ENCODE data around the gene RANBP9.

Gene RANBP9

DNA sequence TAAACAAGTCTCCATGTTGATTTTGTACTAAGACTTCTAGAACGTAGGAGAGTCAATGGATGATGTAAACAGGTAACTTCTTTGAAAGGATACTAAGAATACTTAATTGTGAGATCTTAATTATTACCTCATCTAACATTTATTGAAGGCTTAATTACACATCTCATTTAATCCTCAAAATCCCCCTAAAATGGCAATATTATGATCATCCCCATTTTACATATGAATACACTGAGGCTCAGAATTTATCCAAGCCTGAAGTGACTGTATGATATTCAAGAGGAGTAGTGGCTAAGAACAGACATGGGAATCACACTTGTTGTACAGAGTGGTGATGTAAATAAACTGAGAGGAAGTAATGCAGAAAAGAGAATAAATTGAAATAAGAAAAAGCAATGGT lies 73.6 kb downstream of the RANBP9 start:
- H3K18ac ChIP-seq (ENCODE audit: low read length) = no peak overlapping the region
- no peak overlapping the region for H2BK12ac ChIP-seq (ENCODE audit: low read length)
- no peaks in the 10 kb centered on the region for H3K27me3 ChIP-seq (ENCODE audit: control insufficient read depth in 3 of 3, insufficient read depth in 3 of 3, low read depth in 1 of 3, low read length in 3 of 3)
- no peak overlapping the region for H3K4ac ChIP-seq (ENCODE audit: low read length)
- no peak overlapping the region for H3K4me2 ChIP-seq (ENCODE audit: insufficient read depth, low read length, poor library complexity, severe bottlenecking)
- H2BK15ac ChIP-seq (ENCODE audit: low read length) = no peak overlapping the region
- no peaks in the 10 kb centered on the region for H3K79me1 ChIP-seq (ENCODE audit: low read depth, low read length)
- H3K9ac ChIP-seq (ENCODE audit: low read depth, low read length, poor library complexity) = no peak overlapping the region
- H2AFZ ChIP-seq (ENCODE audit: low read length) = no peak overlapping the region
- no peak overlapping the region for H4K91ac ChIP-seq (ENCODE audit: low read depth, low read length, poor library complexity)
- peaks cover 0 to 93% of the 10 kb centered on the region in 2 donors for H3K36me3 ChIP-seq (replicated peaks in 1 of 2; ENCODE audit: control insufficient read depth in 2 of 2, insufficient read depth in 2 of 2, low read length in 2 of 2)
- H3K4me1 ChIP-seq (ENCODE audit: control insufficient read depth in 2 of 2, insufficient read depth in 1 of 2, low read depth in 1 of 2, low read length in 2 of 2) = peaks cover 0 to 5% of the 10 kb centered on the region in 2 donors
- H2BK120ac ChIP-seq (ENCODE audit: low read depth, low read length) = no peak overlapping the region
- WGBS, 2 donors (ENCODE audit: extremely low coverage in 2 of 2, insufficient read length in 2 of 2, insufficient replicate concordance in 1 of 2) = no CpG with 5 or more reads among the region's 1 CpG
- no peak overlapping the region for H3K4me3 ChIP-seq (ENCODE audit: low read length in 2 of 2)
- H3K27ac ChIP-seq (replicated peaks; ENCODE audit: low read length) = no peak overlapping the region
- H2BK5ac ChIP-seq (ENCODE audit: low read length) = no peak overlapping the region
- no peak overlapping the region for H2AK5ac ChIP-seq (ENCODE audit: low read depth, low read length)
- no peaks in the 10 kb centered on the region for H3K9me3 ChIP-seq (replicated peaks in 1 of 2; ENCODE audit: control insufficient read depth in 2 of 2, insufficient read depth in 1 of 2, low read depth in 1 of 2, low read length in 2 of 2)
- H3K14ac ChIP-seq (ENCODE audit: low read length) = no peak overlapping the region
- H4K8ac ChIP-seq (ENCODE audit: low read depth, low read length) = no peak overlapping the region
- H3K23ac ChIP-seq (ENCODE audit: low read depth, low read length, poor library complexity) = no peak overlapping the region
- no peak for DNase-seq (ENCODE audit: low spot score)

DNA sequence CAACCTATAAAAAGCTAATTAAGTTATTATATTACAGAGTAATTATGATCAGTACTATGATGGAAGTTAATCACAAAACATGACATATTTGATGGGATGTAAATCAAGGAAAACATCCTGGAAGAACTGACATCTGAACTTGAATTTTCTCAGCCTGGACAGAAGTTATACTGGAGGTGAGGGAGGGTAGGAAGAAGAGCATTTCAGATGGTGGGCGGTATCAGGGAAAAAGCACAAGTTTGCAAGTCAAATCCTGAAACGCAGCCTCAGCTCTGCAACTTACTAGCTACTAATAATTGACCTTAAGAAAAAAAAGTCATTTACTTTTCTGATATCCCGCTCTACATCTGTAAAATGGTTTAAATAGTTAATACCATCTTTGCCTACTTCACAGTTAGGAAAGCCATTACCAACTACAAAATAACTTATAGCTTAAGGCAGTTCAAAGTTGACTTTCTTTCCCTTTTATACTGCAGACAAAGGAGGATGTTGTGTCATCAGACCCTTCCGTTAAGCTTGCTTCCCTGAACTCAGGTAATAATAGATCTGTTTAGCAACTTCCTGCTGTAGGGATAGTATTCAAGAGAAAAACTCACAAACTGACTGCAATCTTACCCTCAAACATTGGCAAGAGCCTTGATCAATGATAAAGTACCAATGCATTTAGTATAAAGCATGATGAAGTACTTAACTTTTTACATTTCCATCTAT lies 75.5 kb downstream of the RANBP9 start:
- Histone ChIP-seq H3K4me2 (ENCODE audit: insufficient read depth, low read length, poor library complexity, severe bottlenecking) (no peak overlapping the region), H3K23ac (ENCODE audit: low read depth, low read length, poor library complexity) (no peak overlapping the region), H2AK5ac (ENCODE audit: low read depth, low read length) (no peak overlapping the region), H2BK12ac (ENCODE audit: low read length) (no peak overlapping the region), H3K9ac (ENCODE audit: low read depth, low read length, poor library complexity) (no peak overlapping the region), H2BK5ac (ENCODE audit: low read length) (no peak overlapping the region), H3K4me1 (ENCODE audit: control insufficient read depth in 2 of 2, insufficient read depth in 1 of 2, low read depth in 1 of 2, low read length in 2 of 2) (peaks cover 0 to 5% of the 10 kb centered on the region in 2 donors), H3K18ac (ENCODE audit: low read length) (no peak overlapping the region), H2BK120ac (ENCODE audit: low read depth, low read length) (no peak overlapping the region), H3K4me3 (ENCODE audit: low read length in 2 of 2) (no peak overlapping the region), H4K91ac (ENCODE audit: low read depth, low read length, poor library complexity) (no peak overlapping the region), H3K79me1 (ENCODE audit: low read depth, low read length) (no peaks in the 10 kb centered on the region), H3K27me3 (ENCODE audit: control insufficient read depth in 3 of 3, insufficient read depth in 3 of 3, low read depth in 1 of 3, low read length in 3 of 3) (no peaks in the 10 kb centered on the region), H3K27ac (replicated peaks; ENCODE audit: low read length) (no peak overlapping the region), H2BK15ac (ENCODE audit: low read length) (no peak overlapping the region), H3K14ac (ENCODE audit: low read length) (no peak overlapping the region), H3K4ac (ENCODE audit: low read length) (no peak overlapping the region), H2AFZ (ENCODE audit: low read length) (no peak overlapping the region), H3K36me3 (replicated peaks in 1 of 2; ENCODE audit: control insufficient read depth in 2 of 2, insufficient read depth in 2 of 2, low read length in 2 of 2) (peaks cover 4 to 95% of the 10 kb centered on the region in 2 donors), H4K8ac (ENCODE audit: low read depth, low read length) (no peak overlapping the region), H3K9me3 (replicated peaks in 1 of 2; ENCODE audit: control insufficient read depth in 2 of 2, insufficient read depth in 1 of 2, low read depth in 1 of 2, low read length in 2 of 2) (no peaks in the 10 kb centered on the region)
- no CpG with 5 or more reads among the region's 4 CpGs for WGBS, 2 donors (ENCODE audit: extremely low coverage in 2 of 2, insufficient read length in 2 of 2, insufficient replicate concordance in 1 of 2)
- DNase-seq (ENCODE audit: low spot score) = no peak

DNA sequence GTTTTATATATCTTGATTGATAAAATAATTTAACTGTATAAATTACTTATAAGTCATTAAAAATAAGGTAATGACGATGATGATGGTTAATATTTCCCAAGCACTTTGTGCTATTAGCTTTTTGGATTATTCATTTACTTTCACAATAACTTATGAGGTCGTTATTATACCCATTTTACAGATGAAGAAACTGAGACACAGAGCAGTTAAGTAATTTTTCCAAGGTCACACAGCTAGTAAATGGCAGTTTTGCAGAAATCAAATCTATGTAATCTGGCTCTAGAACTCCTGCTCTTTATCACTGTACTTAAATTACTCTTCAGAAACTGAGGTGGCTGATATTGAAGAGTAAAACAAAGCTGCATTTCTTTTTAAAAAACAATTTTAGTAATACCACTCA lies 78.3 kb downstream of the RANBP9 start:
- Histone ChIP-seq H3K4me3 (ENCODE audit: low read length in 2 of 2) (no peak overlapping the region), H3K18ac (ENCODE audit: low read length) (no peak overlapping the region), H3K79me1 (ENCODE audit: low read depth, low read length) (no peaks in the 10 kb centered on the region), H2BK120ac (ENCODE audit: low read depth, low read length) (no peak overlapping the region), H2AFZ (ENCODE audit: low read length) (no peak overlapping the region), H3K14ac (ENCODE audit: low read length) (no peak overlapping the region), H4K91ac (ENCODE audit: low read depth, low read length, poor library complexity) (no peak overlapping the region), H3K9me3 (replicated peaks in 1 of 2; ENCODE audit: control insufficient read depth in 2 of 2, insufficient read depth in 1 of 2, low read depth in 1 of 2, low read length in 2 of 2) (no peaks in the 10 kb centered on the region), H3K23ac (ENCODE audit: low read depth, low read length, poor library complexity) (no peak overlapping the region), H2BK12ac (ENCODE audit: low read length) (no peak overlapping the region), H2BK5ac (ENCODE audit: low read length) (no peak overlapping the region), H3K27me3 (ENCODE audit: control insufficient read depth in 3 of 3, insufficient read depth in 3 of 3, low read depth in 1 of 3, low read length in 3 of 3) (no peaks in the 10 kb centered on the region), H4K8ac (ENCODE audit: low read depth, low read length) (no peak overlapping the region), H2AK5ac (ENCODE audit: low read depth, low read length) (no peak overlapping the region), H3K4ac (ENCODE audit: low read length) (no peak overlapping the region), H3K27ac (replicated peaks; ENCODE audit: low read length) (no peak overlapping the region), H3K9ac (ENCODE audit: low read depth, low read length, poor library complexity) (no peak overlapping the region), H2BK15ac (ENCODE audit: low read length) (no peak overlapping the region), H3K4me1 (ENCODE audit: control insufficient read depth in 2 of 2, insufficient read depth in 1 of 2, low read depth in 1 of 2, low read length in 2 of 2) (peaks cover 0 to 10% of the 10 kb centered on the region in 2 donors), H3K4me2 (ENCODE audit: insufficient read depth, low read length, poor library complexity, severe bottlenecking) (no peak overlapping the region), H3K36me3 (replicated peaks in 1 of 2; ENCODE audit: control insufficient read depth in 2 of 2, insufficient read depth in 2 of 2, low read length in 2 of 2) (peaks cover 5 to 95% of the 10 kb centered on the region in 2 donors)
- no peak for DNase-seq (ENCODE audit: low spot score)
- WGBS, 2 donors (ENCODE audit: extremely low coverage in 2 of 2, insufficient read length in 2 of 2, insufficient replicate concordance in 1 of 2) = no CpG with 5 or more reads among the region's 2 CpGs

DNA sequence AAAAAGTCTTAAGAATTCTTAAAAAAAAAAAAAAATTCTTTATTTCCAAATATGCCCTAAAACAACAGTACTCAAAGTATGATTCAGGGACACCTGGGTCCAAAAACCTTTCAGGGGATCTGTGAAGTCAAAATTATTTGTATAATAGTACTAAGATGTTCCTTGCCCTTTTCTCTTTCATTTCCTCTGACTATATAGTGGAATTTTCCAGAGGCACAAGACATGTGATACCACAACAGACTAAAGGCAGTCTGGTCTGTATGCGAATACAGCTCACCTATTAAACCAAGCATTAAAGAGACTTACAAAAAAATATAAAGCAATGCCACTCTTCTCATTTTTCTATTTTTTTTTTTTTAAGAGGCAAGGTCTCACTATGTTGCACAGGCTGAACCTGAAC lies 81.1 kb downstream of the RANBP9 start:
- no CpG with 5 or more reads among the region's 1 CpG for WGBS, 2 donors (ENCODE audit: extremely low coverage in 2 of 2, insufficient read length in 2 of 2, insufficient replicate concordance in 1 of 2)
- H3K36me3 ChIP-seq (replicated peaks in 1 of 2; ENCODE audit: control insufficient read depth in 2 of 2, insufficient read depth in 2 of 2, low read length in 2 of 2) = peaks cover 5 to 94% of the 10 kb centered on the region in 2 donors

More for the DNA sequence above, 81.1 kb downstream of the RANBP9 start:
- H2BK15ac ChIP-seq (ENCODE audit: low read length) = no peak overlapping the region
- H3K79me1 ChIP-seq (ENCODE audit: low read depth, low read length) = no peaks in the 10 kb centered on the region
- no peak overlapping the region for H2BK12ac ChIP-seq (ENCODE audit: low read length)
- H2AK5ac ChIP-seq (ENCODE audit: low read depth, low read length) = no peak overlapping the region
- H3K4me1 ChIP-seq (ENCODE audit: control insufficient read depth in 2 of 2, insufficient read depth in 1 of 2, low read depth in 1 of 2, low read length in 2 of 2) = peaks cover 0 to 5% of the 10 kb centered on the region in 2 donors
- no peak overlapping the region for H3K18ac ChIP-seq (ENCODE audit: low read length)
- no peak overlapping the region for H3K9ac ChIP-seq (ENCODE audit: low read depth, low read length, poor library complexity)
- no peak overlapping the region for H3K4me2 ChIP-seq (ENCODE audit: insufficient read depth, low read length, poor library complexity, severe bottlenecking)
- no peaks in the 10 kb centered on the region for H3K9me3 ChIP-seq (replicated peaks in 1 of 2; ENCODE audit: control insufficient read depth in 2 of 2, insufficient read depth in 1 of 2, low read depth in 1 of 2, low read length in 2 of 2)
- no peaks in the 10 kb centered on the region for H3K27me3 ChIP-seq (ENCODE audit: control insufficient read depth in 3 of 3, insufficient read depth in 3 of 3, low read depth in 1 of 3, low read length in 3 of 3)
- H2BK120ac ChIP-seq (ENCODE audit: low read depth, low read length) = no peak overlapping the region
- H3K23ac ChIP-seq (ENCODE audit: low read depth, low read length, poor library complexity) = no peak overlapping the region
- no peak overlapping the region for H2BK5ac ChIP-seq (ENCODE audit: low read length)
- no peak overlapping the region for H3K4me3 ChIP-seq (ENCODE audit: low read length in 2 of 2)
- no peak overlapping the region for H3K27ac ChIP-seq (replicated peaks; ENCODE audit: low read length)
- DNase-seq (ENCODE audit: low spot score) = no peak
- no peak overlapping the region for H3K4ac ChIP-seq (ENCODE audit: low read length)
- no peak overlapping the region for H4K8ac ChIP-seq (ENCODE audit: low read depth, low read length)
- no peak overlapping the region for H2AFZ ChIP-seq (ENCODE audit: low read length)
- H3K14ac ChIP-seq (ENCODE audit: low read length) = no peak overlapping the region
- H4K91ac ChIP-seq (ENCODE audit: low read depth, low read length, poor library complexity) = no peak overlapping the region

Measured in neuronal stem cell (in vitro differentiated cells).